ENCODE measurements around the gene C16orf82. TPM values are rescaled to one million over a fixed set of nuclear protein-coding genes. Genes with fewer than 3 reads are reported as not detected.

Gene C16orf82
- polyA plus RNA-seq, 2 of the 4 experiments (the other 2 are of a cell fraction): not detected

- DNase-seq (ENCODE audit: low read depth in 1 of 2, low spot score in 1 of 2): no peak
- no peak for FAIRE-seq
- no peak overlapping the region for H3K27ac ChIP-seq
- TF ChIP-seq ELK1 (IDR thresholded peaks at IDR 0.05; ENCODE audit: low read depth, low read length) (no peak), RFX5 (IDR thresholded peaks at IDR 0.05) (no peak), ESRRA (IDR thresholded peaks at IDR 0.05; ENCODE audit: borderline replicate concordance, low read length) (no peak), BHLHE40 (IDR thresholded peaks at IDR 0.05; ENCODE audit: low read depth, low read length) (no peak), PBX3 (IDR thresholded peaks at IDR 0.05) (no peak), HOXA7 (CRISPR knock-in tag; IDR thresholded peaks at IDR 0.05) (no peak), CHD4 (IDR thresholded peaks at IDR 0.05; ENCODE audit: borderline replicate concordance) (no peak), RNF2 (IDR thresholded peaks at IDR 0.05; ENCODE audit: borderline replicate concordance, low read depth) (no peak), POLR2AphosphoS2 (conservative IDR thresholded peaks at IDR 0.05; ENCODE audit: low read length) (no peak), RARB (CRISPR knock-in tag; IDR thresholded peaks at IDR 0.05) (no peak), MAFK (IDR thresholded peaks at IDR 0.05; ENCODE audit: partially characterized antibody) (no peak), TFCP2L1 (CRISPR knock-in tag; IDR thresholded peaks at IDR 0.05) (no peak), HDAC2 (IDR thresholded peaks at IDR 0.05) (no peak), KDM1A (IDR thresholded peaks at IDR 0.05; ENCODE audit: low read depth) (no peak), CEBPB (IDR thresholded peaks at IDR 0.05) (no peak), ZFP36 (IDR thresholded peaks at IDR 0.05; ENCODE audit: borderline replicate concordance, partially characterized antibody) (no peak), PHF8 (IDR thresholded peaks at IDR 0.05; ENCODE audit: borderline replicate concordance, low read depth) (no peak), NPAS2 (CRISPR knock-in tag; IDR thresholded peaks at IDR 0.05; ENCODE audit: borderline replicate concordance) (no peak), HMGXB4 (CRISPR knock-in tag; IDR thresholded peaks at IDR 0.05; ENCODE audit: borderline replicate concordance) (no peak)
- H3K9me3 ChIP-seq: no peaks in the 10 kb centered on the region
- CTCF ChIA-PET: no interaction called here
- no peak for ATAC-seq
- no peaks in the 10 kb centered on the region for H3K4me1 ChIP-seq
- POLR2A ChIA-PET: no interaction called here
- 0% methylated on average over 2 of the region's 2 CpGs for WGBS (ENCODE audit: missing lambda C conversion rate)
- H3K4me2 ChIP-seq: no peak overlapping the region
- no peak overlapping the region for H3K4me3 ChIP-seq
Measured at GRCh38 chr16:27024010-27024409, 42.7 kb upstream of the C16orf82 start.

- ATAC-seq (no peak), FAIRE-seq (no peak), DNase-seq (ENCODE audit: low read depth in 1 of 2, low spot score in 1 of 2) (peak in 1 of 2 experiments; percentile 4)
- Histone ChIP-seq H3K27ac (no peak overlapping the region), H3K9me3 (no peaks in the 10 kb centered on the region), H3K4me3 (no peak overlapping the region), H3K4me2 (no peak overlapping the region), H3K4me1 (no peaks in the 10 kb centered on the region)
- ChIA-PET POLR2A (no interaction called here), CTCF (interaction anchor here (0.7 to 0.8 kb wide), 2 partner anchors 17 to 1044 kb away, joined by 3 read pairs; no protein-coding TSS in a partner anchor)
- under 1% methylated on average over 6 of the region's 6 CpGs for WGBS (ENCODE audit: missing lambda C conversion rate)
- TF ChIP-seq RCOR1 (IDR thresholded peaks at IDR 0.05; ENCODE audit: low read depth, low read length) (no peak), USF2 (IDR thresholded peaks at IDR 0.05) (peak; percentile 58)
Measured at GRCh38 chr16:27025581-27025980, 41.1 kb upstream of the C16orf82 start.
